Coronary artery (tissue), 2 donors: ENCODE results near the gene STC2.
A peak's percentile ranks its signal among the peaks of the same experiment; 100 is the strongest.

Experiments used
- DNase-seq: peaks from one replicate; pipeline ENCODE4 v3.0.0-alpha.2; 2017; ENCODE audit warnings: low spot score
- H3K27ac ChIP-seq, 2 donors: fragments of 200-600 bp; sonication (generic); one replicate each; pipeline ENCODE4 v1.5.1; 2016 to 2019
- H3K4me3 ChIP-seq: fragments of 200-600 bp; sonication (generic); 2 replicates; pipeline ENCODE4 v1.5.1; 2016; ENCODE audit warnings: mild to moderate bottlenecking, moderate library complexity
- CTCF ChIP-seq: fragments of 200-600 bp; sonication (generic); IDR thresholded peaks from one replicate; pipeline ENCODE4 v1.5.1; 2019; ENCODE audit warnings: antibody characterized with exemption

The STC2 gene

GRCh38 chr5:173316339-173317020 is 11.7 kb downstream of the STC2 start:
- DNase-seq = no peak
- H3K27ac ChIP-seq = peak overlapping the region; percentile 18 to 52
- H3K4me3 ChIP-seq = peak overlapping the region; percentile 46
- TF ChIP-seq CTCF = no peak

GRCh38 chr5:173315495-173316338 is 12.5 kb downstream of the STC2 start:
- Histone ChIP-seq H3K27ac (peak overlapping the region; percentile 18 to 52), H3K4me3 (peak overlapping the region; percentile 46)
- DNase-seq = no peak
- TF ChIP-seq CTCF = no peak

GRCh38 chr5:173314166-173314952 is 13.9 kb downstream of the STC2 start:
- DNase-seq = no peak

GRCh38 chr5:173313351-173313801 is 14.8 kb downstream of the STC2 start:
- Histone ChIP-seq H3K4me3 (no peak overlapping the region), H3K27ac (no peak overlapping the region)
- TF ChIP-seq CTCF = no peak
- DNase-seq = no peak

More at GRCh38 chr5:173314166-173314952, 13.9 kb downstream of the STC2 start:
- Histone ChIP-seq H3K27ac (no peak overlapping the region), H3K4me3 (no peak overlapping the region)
- TF ChIP-seq CTCF = no peak

- no peak overlapping the region for H3K27ac ChIP-seq
- no peak for TF ChIP-seq CTCF
- H3K4me3 ChIP-seq = no peak overlapping the region
- DNase-seq = no peak
Measured at GRCh38 chr5:173312821-173313220, 15.4 kb downstream of the STC2 start.

GRCh38 chr5:173311818-173312585 is 16.2 kb downstream of the STC2 start:
- no peak for TF ChIP-seq CTCF
- H3K4me3 ChIP-seq = no peak overlapping the region
- H3K27ac ChIP-seq = peak overlapping the region in 1 of 2 donors; percentile 74
- DNase-seq = no peak
